ENCODE measurements around the gene TBX10. TPM values are rescaled to one million over a fixed set of nuclear protein-coding genes. Genes with fewer than 3 reads are reported as not detected.

TBX10 gene
- total RNA-seq, 1 experiment from 2014 or later: not detected

Other genes with a start within 250 kb of the TBX10 start
- gene RAD9A, start 247.8 kb downstream of the TBX10 start, total RNA-seq (2014; rRNA removed; shearing (Covaris generic)): 6.2 and 15.0 TPM in 2 replicates
- 192 and 217 TPM in 2 replicates for gene PPP1CA, start 237.9 kb downstream of the TBX10 start, total RNA-seq (2014; rRNA removed; shearing (Covaris generic))
- gene TBC1D10C, start 235.7 kb downstream of the TBX10 start, total RNA-seq (2014; rRNA removed; shearing (Covaris generic)): not detected in 2 replicates
- gene CARNS1, start 224.1 kb downstream of the TBX10 start, total RNA-seq (2014; rRNA removed; shearing (Covaris generic)): 0.05 TPM in 1 of 2 replicates, not detected in the other
- 83.6 and 89.8 TPM in 2 replicates for gene RPS6KB2, start 211.3 kb downstream of the TBX10 start, total RNA-seq (2014; rRNA removed; shearing (Covaris generic))
- gene PTPRCAP, start 202.1 kb downstream of the TBX10 start, total RNA-seq (2014; rRNA removed; shearing (Covaris generic)): 1.5 and 2.3 TPM in 2 replicates
- gene CORO1B, start 196.3 kb downstream of the TBX10 start, total RNA-seq (2014; rRNA removed; shearing (Covaris generic)): 108 and 116 TPM in 2 replicates
- gene GPR152, start 187.0 kb downstream of the TBX10 start, total RNA-seq (2014; rRNA removed; shearing (Covaris generic)): not detected in 2 replicates
- gene CABP4, start 184.4 kb downstream of the TBX10 start, total RNA-seq (2014; rRNA removed; shearing (Covaris generic)): not detected in 2 replicates
- 14.0 and 20.0 TPM in 2 replicates for gene TMEM134, start 170.5 kb downstream of the TBX10 start, total RNA-seq (2014; rRNA removed; shearing (Covaris generic))
- 95.8 and 99.9 TPM in 2 replicates for gene AIP, start 156.7 kb downstream of the TBX10 start, total RNA-seq (2014; rRNA removed; shearing (Covaris generic))
- gene PITPNM1, start 134.4 kb downstream of the TBX10 start, total RNA-seq (2014; rRNA removed; shearing (Covaris generic)): 27.0 and 29.9 TPM in 2 replicates
- 48.4 and 50.9 TPM in 2 replicates for gene CDK2AP2, start 131.6 kb downstream of the TBX10 start, total RNA-seq (2014; rRNA removed; shearing (Covaris generic))
- gene CABP2, start 116.3 kb downstream of the TBX10 start, total RNA-seq (2014; rRNA removed; shearing (Covaris generic)): not detected in 2 replicates
- gene GSTP1, start 56.0 kb downstream of the TBX10 start, total RNA-seq (2014; rRNA removed; shearing (Covaris generic)): 639 and 900 TPM in 2 replicates
- gene NDUFV1, start 32.8 kb downstream of the TBX10 start, total RNA-seq (2014; rRNA removed; shearing (Covaris generic)): 171 and 199 TPM in 2 replicates
- 5.3 and 11.9 TPM in 2 replicates for gene NUDT8, start 9.8 kb downstream of the TBX10 start, total RNA-seq (2014; rRNA removed; shearing (Covaris generic))
- gene ACY3, start 11.0 kb upstream of the TBX10 start, total RNA-seq (2014; rRNA removed; shearing (Covaris generic)): 0.41 and 0.89 TPM in 2 replicates
- gene ALDH3B2, start 34.9 kb upstream of the TBX10 start, total RNA-seq (2014; rRNA removed; shearing (Covaris generic)): not detected in 2 replicates